Measurements from ENCODE around the gene EEFSEC.

DNA sequence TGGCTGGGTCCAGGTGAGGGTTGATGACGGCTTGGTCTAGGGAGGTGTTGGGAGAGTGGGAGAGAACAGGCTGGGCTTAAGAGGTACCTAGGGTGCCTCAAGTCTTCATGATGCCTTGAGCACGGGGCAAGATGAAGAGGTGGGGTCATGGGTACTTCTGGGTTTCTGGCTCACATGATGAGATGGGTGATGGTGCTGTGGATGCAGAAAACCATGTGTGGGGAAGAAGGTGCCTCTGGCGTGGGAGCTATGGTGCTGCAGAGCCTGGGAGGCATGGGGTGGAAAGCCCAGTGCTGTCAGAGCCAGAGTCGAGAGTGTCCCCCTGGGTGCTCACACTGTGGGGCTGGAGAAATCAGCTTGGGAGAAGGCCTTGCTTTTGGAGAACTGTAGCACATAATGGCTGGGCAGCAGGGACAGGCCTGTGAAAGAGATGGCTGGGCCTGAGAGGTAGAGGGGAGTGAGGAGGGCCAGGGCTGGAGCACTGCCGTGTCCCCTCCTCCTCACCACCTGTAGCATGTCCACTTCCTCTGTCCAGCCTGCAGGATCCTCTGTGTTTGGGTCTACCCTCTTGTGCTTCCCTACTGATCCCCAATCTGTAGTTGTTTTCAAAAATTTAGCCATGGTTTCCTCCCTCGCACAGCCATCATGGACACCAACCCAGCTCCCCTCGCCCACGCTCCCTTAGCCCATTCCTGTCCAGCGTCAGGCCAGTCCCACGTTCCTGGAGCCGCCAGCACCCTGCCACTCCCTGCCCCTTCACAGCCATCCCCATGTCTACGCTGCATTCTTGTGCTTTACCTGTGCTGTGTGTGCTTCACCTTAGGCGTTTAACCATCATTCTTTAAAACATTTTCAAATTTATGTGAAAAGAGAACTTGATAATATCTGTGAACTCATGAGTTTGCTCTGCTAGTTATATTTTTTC, 132.0 kb downstream of the EEFSEC start:
- TF ChIP-seq, protein P1, sequence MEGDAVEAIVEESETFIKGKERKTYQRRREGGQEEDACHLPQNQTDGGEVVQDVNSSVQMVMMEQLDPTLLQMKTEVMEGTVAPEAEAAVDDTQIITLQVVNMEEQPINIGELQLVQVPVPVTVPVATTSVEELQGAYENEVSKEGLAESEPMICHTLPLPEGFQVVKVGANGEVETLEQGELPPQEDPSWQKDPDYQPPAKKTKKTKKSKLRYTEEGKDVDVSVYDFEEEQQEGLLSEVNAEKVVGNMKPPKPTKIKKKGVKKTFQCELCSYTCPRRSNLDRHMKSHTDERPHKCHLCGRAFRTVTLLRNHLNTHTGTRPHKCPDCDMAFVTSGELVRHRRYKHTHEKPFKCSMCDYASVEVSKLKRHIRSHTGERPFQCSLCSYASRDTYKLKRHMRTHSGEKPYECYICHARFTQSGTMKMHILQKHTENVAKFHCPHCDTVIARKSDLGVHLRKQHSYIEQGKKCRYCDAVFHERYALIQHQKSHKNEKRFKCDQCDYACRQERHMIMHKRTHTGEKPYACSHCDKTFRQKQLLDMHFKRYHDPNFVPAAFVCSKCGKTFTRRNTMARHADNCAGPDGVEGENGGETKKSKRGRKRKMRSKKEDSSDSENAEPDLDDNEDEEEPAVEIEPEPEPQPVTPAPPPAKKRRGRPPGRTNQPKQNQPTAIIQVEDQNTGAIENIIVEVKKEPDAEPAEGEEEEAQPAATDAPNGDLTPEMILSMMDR (conservative IDR thresholded peaks at IDR 0.05), result no peak
- no peak; the same call in 1 of the 2 replicates for TF ChIP-seq ZFX (IDR thresholded peaks at IDR 0.05)
